Parathyroid adenoma (tissue), 2 donors: ENCODE results near the gene FAM53B.

ENCODE experiments used
- H2AFZ ChIP-seq: fragments of 300-600 bp; sonication (generic); one replicate; pipeline ENCODE4 v1.7.0; 2017; ENCODE audit warnings: antibody characterized with exemption, mild to moderate bottlenecking
- H3K27ac ChIP-seq: fragments of 300-600 bp; sonication (generic); one replicate; pipeline ENCODE4 v1.7.0; 2017
- H3K27me3 ChIP-seq: fragments of 300-600 bp; sonication (generic); one replicate; pipeline ENCODE4 v1.7.0; 2017; ENCODE audit warnings: low read length; ENCODE audit not compliant: control insufficient read depth, insufficient read depth
- H3K36me3 ChIP-seq: fragments of 300-600 bp; sonication (generic); one replicate; pipeline ENCODE4 v1.7.0; 2017; ENCODE audit warnings: low read length; ENCODE audit not compliant: control insufficient read depth, insufficient read depth
- H3K4me1 ChIP-seq: fragments of 300-600 bp; sonication (generic); one replicate; pipeline ENCODE4 v1.7.0; 2017; ENCODE audit warnings: control low read depth
- H3K4me2 ChIP-seq: fragments of 300-600 bp; sonication (generic); one replicate; pipeline ENCODE4 v1.7.0; 2017; ENCODE audit warnings: low read length
- H3K4me3 ChIP-seq: fragments of 300-600 bp; sonication (generic); one replicate; pipeline ENCODE4 v1.7.0; 2017; ENCODE audit warnings: low read depth, low read length
- H3K79me2 ChIP-seq: fragments of 300-600 bp; sonication (generic); one replicate; pipeline ENCODE4 v1.7.0; 2017; ENCODE audit warnings: control low read depth
- H3K9ac ChIP-seq: fragments of 300-600 bp; sonication (generic); one replicate; pipeline ENCODE4 v1.7.0; 2017; ENCODE audit warnings: mild to moderate bottlenecking
- H3K9me3 ChIP-seq: fragments of 300-600 bp; sonication (generic); one replicate; pipeline ENCODE4 v1.7.0; 2017; ENCODE audit warnings: low read length; ENCODE audit not compliant: control insufficient read depth
- CTCF ChIP-seq: fragments of 300-600 bp; sonication (generic); IDR thresholded peaks from one replicate; pipeline ENCODE4 v1.7.0; 2017; ENCODE audit warnings: antibody characterized with exemption, mild to moderate bottlenecking
- donor health status: primary hyperparathyroidism.

FAM53B gene

GRCh38 chr10:124676416-124677062, 67.6 kb downstream of the FAM53B start:
- peaks cover 49% of the 10 kb centered on the region for H3K4me1 ChIP-seq
- H3K27me3 ChIP-seq = no peaks in the 10 kb centered on the region
- H2AFZ ChIP-seq = no peak overlapping the region
- no peak overlapping the region for H3K4me3 ChIP-seq
- H3K36me3 ChIP-seq = no peaks in the 10 kb centered on the region
- no peak for TF ChIP-seq CTCF
- H3K9me3 ChIP-seq = no peaks in the 10 kb centered on the region
- H3K4me2 ChIP-seq = no peak overlapping the region
- H3K79me2 ChIP-seq = peaks cover 99% of the 10 kb centered on the region
- no peak overlapping the region for H3K9ac ChIP-seq
- no peak overlapping the region for H3K27ac ChIP-seq

- Histone ChIP-seq H3K4me2 (no peak overlapping the region), H3K27me3 (no peaks in the 10 kb centered on the region), H3K4me3 (no peak overlapping the region), H3K4me1 (peaks cover 54% of the 10 kb centered on the region), H2AFZ (no peak overlapping the region), H3K79me2 (peaks cover 97% of the 10 kb centered on the region), H3K9me3 (no peaks in the 10 kb centered on the region), H3K27ac (peak overlapping the region; percentile 78), H3K36me3 (no peaks in the 10 kb centered on the region), H3K9ac (no peak overlapping the region)
- TF ChIP-seq CTCF = no peak
Measured at GRCh38 chr10:124675824-124676223, 68.4 kb downstream of the FAM53B start.

- peak overlapping the region; percentile 78 for H3K27ac ChIP-seq
- H3K27me3 ChIP-seq = no peaks in the 10 kb centered on the region
- no peak overlapping the region for H3K4me2 ChIP-seq
- peaks cover 93% of the 10 kb centered on the region for H3K79me2 ChIP-seq
- TF ChIP-seq CTCF = no peak
- peak overlapping the region; percentile 13 for H2AFZ ChIP-seq
- no peak overlapping the region for H3K9ac ChIP-seq
- H3K4me3 ChIP-seq = no peak overlapping the region
- H3K4me1 ChIP-seq = peaks cover 60% of the 10 kb centered on the region
- no peaks in the 10 kb centered on the region for H3K9me3 ChIP-seq
- no peaks in the 10 kb centered on the region for H3K36me3 ChIP-seq
Measured at GRCh38 chr10:124675261-124675660, 68.9 kb downstream of the FAM53B start.

DNA sequence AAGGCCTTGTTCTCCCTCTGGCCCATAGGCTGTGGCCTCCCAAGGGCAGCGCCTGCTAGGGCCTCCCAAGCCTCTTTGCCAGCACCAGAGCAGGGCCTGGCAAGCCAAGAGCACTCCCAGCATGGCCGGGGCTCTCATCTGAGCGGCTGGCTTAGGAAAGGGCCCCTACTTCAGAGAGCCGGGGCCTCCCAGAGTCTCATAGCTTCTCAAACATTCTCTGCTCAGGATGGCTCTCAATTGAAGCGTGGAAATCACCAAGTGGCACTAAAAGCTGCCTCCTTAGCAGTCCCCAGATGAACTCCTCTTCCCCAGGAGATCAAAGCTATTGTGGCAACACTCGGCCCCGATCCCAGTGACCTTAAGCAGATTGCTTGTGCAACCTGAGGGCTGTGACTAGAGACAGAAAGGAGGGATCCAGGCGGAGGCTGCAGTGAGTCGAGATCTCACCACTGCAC, 69.4 kb downstream of the FAM53B start:
- H3K27me3 ChIP-seq = no peaks in the 10 kb centered on the region
- no peak for TF ChIP-seq CTCF
- H3K27ac ChIP-seq = peak overlapping the region; percentile 78
- H3K9ac ChIP-seq = no peak overlapping the region
- peaks cover 64% of the 10 kb centered on the region for H3K4me1 ChIP-seq
- H3K9me3 ChIP-seq = no peaks in the 10 kb centered on the region
- H3K36me3 ChIP-seq = no peaks in the 10 kb centered on the region
- H2AFZ ChIP-seq = peak overlapping the region; percentile 13
- H3K79me2 ChIP-seq = peaks cover 92% of the 10 kb centered on the region
- H3K4me2 ChIP-seq = peak overlapping the region; percentile 27
- H3K4me3 ChIP-seq = no peak overlapping the region

GRCh38 chr10:124672181-124672638, 72.0 kb downstream of the FAM53B start:
- Histone ChIP-seq H2AFZ (no peak overlapping the region), H3K4me2 (no peak overlapping the region), H3K79me2 (peaks cover 87% of the 10 kb centered on the region), H3K4me3 (no peak overlapping the region), H3K9me3 (no peaks in the 10 kb centered on the region), H3K27ac (peak overlapping the region; percentile 27), H3K36me3 (no peaks in the 10 kb centered on the region), H3K27me3 (no peaks in the 10 kb centered on the region), H3K9ac (no peak overlapping the region), H3K4me1 (peaks cover 70% of the 10 kb centered on the region)
- no peak for TF ChIP-seq CTCF
